ENCODE data around the gene NOTCH2.
A peak's percentile ranks its signal among the peaks of the same experiment; 100 is the strongest.

NOTCH2 gene

DNA sequence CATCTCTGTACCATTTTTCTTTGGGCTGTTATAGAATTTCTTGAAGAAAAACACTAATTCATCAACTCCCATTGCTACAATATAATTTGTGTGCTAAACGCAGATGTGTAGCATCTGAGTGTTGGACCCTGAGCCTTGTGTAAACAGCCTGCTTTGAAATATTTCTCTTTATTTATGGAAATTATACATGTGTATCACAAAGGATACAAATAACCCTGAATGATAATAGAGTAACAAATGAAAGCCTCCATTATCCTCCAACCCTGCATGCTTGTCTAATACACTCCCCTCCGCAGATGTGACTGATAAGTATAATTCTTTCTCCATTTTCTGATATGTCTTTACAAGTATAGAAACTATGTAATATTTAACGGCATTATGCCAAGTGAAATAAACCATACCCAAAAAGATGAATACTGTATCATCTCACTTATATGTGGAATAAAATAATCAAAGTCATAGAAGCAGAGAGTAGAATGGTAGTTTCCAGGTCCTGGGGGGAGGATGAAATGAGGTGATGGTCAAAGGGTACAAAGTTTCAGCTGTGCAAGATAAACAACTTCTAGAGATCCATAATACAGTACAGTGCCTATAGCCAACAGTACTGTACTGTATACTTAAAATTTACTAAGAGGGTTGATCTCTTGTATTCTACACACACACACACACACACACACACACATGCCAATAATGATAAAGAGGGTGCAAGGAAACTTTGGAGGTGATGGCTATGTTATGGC is 170.3 kb downstream of the NOTCH2 start:
- DNase-seq, result no peak

DNA sequence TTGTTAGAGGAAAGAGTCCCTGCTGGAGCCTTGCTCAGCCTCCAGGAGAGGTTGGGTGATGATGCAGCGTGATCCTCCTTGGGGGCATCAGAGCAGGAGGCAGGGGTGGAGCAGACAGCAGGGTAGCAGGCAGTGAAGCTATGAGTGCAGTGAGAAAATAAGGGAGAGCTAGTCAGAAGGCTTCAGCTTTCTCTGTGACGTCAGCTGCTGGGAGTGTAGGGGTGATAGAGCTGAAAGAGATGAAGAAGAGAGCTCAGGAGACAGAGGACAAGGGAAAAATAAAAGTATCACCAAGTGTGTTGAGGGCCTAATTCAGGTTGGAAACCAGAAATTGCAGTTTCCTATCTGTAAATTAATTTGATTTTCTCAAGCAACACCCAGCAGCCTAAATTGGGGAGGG is 170.9 kb downstream of the NOTCH2 start:
- DNase-seq, result no peak

DNA sequence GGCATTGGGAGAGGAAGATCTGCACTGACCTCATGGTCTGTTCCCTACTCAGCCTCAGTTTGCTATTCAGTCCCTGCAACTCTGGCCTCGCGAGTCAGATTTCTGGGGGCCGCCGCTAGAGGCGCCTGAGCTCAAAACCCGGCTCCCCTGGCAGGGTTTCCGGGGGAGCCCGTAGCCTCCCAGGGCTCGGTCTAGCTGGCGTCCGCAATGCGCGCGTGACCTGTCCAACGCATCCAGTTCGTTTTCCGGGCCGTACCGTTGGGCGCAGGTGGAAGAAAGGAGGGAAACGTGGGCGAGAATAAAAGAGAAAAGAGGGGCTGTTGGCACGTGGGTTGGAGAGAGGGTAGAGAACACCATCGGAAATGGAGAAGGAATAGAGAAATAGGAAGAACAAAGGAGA is 173.2 kb downstream of the NOTCH2 start, which contains the start of gene ADAM30:
ADAM30 (minus strand) TSS at position 213 of the 400 bp plus-strand sequence; CDS start at position 34, 179 bp downstream.
- no peak for DNase-seq

DNA sequence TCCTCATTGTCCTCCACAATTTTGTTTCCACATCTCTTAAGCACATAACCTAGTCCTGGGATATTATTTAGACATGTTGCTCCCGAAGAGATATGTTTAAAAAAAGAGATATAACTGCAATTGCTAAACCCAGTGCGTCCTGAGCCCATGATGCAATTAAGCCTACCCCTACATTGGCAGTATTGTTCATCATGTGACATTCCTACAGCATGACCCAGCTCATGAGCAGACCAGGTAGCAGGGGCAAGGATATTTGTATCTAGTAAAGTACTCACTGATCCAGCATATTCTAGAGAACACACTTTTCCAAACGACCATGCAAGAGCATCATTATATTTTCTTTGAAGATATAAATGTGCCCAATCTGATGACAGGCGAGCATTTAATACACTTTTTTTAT is 174.4 kb downstream of the NOTCH2 start:
- no peak for DNase-seq

DNA sequence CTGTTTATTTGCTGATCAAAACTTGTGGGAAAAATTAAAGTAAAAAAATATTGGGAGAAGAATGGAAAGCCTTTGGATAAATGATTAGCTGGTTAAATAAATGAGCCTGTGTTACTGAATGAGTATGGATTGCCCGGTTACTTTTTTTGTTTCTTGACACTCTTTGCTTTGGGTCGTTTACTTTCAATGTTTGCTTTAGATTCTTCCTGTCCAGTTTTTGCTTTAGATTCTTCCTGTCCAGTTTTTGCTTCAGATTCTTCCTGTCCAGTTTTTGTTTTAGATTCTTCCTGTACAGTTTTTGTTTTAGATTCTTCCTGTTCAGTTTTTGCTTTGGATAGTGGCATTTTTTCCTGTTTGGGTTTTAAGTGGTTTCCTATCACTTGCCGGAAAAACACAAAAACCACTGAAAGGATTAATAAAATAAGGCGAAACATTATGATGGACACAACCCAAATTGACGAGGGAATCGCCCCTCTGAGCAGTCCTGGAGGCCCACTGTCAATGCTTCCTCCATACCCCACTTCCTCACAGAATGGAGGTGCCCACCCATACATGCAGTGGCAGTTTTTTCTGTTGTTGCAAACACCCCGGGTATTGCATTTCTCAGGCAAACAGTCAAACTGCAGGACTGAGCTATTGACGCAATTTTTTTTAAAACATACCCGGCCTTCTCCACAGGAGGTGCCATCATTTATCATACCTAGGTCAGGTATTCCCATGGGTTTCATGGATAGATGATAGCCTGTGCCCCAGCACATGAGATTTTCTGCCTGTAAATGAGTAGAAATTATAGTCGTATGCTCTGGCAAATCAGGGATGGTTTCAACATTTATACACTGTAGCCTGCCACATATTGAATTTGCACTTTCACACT is 175.4 kb downstream of the NOTCH2 start:
- DNase-seq, result no peak

DNA sequence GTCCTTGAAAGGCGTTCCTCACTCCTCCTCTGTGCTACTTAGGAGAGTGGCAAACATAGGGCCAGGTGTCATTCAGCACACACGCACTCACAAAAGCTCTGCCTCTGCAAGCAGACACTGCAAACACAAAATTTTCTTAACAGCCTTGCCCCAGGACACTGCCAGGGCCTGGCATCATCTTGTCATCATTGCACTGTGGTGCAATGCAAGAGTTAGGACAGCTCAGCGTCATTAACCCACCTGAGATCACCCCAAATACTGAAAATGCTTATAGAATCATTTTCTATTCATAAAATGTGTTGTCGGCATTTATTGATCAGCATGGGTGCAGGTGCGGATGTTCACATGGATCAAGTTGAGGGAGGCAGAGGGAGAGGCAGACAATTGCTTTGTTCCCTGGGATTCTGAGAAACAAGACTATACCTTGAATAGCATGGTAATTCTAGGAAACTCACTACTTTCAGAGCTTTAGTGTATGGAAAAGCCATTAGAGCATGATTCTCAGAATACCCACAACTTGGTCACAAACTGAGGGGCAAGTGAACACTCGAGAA is 176.1 kb downstream of the NOTCH2 start:
- peak; percentile 85 for DNase-seq

DNA sequence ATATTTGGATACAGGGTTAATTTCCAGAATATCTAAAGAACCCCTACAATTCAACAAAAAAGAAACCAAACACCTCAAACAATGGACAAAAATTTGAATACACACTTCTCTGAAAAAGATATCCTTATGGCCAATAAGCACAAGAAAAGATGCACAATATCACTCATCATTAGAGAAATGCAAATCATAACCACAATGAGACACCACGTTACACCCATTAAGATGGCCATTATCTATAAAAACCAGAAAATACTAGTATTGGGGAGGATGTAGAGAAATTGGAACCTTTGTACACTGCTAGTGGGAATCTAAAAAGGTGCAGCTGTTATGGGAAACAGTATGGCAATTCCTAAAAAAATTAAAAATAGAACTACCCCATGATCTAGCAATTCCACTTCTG is 178.1 kb downstream of the NOTCH2 start:
- peak; percentile 86 for DNase-seq

DNA sequence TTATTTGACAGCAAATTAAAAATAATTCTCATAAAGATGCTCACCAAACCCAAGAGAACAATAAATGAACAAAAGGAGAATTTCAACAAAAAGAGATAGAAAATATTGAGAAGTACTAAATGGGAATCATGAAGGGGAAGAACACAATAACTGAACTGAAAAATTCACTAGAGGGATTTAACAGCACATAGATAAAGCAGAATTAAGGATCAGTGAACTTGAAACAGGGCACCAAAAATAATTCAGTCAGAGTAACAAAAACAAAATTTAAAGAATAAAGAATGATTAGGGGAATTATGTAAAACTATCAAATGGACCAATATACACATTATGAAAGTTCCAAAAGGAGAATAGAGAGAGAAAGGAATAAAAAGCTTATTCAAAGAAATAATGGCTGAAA is 181.0 kb downstream of the NOTCH2 start:
- DNase-seq, result no peak

DNA sequence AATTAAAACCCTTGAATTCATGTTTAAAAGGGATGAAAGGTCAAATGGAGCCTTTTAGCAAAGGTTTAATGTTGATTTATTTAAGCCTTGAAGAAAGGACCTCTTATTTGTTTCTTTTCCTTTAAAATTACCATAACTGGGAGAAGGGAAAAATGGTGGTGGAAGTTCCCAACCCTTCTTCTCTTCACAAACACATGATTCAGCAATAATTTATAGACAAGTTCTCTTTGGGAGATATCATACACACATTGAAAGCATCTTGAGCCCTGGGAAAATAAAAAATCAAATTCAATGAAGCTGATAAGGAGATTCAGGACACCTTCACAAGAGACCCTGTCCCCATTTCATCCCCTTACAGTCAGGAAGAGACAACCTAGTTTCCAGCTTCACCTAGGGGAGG is 182.0 kb downstream of the NOTCH2 start:
- no peak for DNase-seq

DNA sequence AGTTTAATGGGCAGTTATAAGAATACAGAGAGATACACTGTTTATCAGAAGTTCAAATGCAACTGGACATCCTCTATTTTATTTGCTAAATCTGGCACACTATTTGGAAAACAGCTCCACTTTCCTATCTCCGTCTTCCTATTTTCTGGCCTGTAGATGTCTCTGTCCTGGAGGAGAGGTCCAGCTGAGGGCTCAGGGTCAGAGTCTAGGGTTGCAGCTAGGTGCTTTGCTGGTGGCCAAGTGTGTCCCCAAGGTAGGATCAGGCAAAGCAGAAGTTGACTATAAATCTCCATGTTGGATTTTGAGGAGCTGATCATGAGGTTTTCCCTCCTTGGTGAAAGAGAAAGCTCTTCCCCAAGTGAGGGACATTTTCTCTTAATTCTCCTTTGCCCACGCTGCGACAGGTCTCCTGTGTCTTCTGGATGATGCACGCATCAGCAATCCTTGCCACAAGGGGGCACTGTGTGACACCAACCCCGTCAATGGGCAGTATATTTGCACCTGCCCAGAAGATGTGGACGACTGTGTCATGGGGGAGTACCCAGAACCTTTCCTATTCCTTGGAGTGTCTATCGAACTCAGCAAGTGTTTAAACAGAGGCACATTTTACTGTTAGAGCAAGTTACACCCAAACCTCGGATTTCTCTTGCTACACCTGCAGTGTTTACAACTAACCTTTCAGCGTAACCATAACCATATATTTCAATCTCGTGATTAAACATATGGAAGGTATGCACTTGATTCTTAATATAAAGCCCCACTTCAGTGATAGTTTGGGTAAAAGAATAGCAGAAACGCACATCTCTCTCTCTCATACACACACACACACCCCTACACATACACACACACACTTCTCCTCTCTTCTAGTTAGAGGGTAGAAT is 183.3 kb downstream of the NOTCH2 start:
- DNase-seq, result peak; percentile 76

DNA sequence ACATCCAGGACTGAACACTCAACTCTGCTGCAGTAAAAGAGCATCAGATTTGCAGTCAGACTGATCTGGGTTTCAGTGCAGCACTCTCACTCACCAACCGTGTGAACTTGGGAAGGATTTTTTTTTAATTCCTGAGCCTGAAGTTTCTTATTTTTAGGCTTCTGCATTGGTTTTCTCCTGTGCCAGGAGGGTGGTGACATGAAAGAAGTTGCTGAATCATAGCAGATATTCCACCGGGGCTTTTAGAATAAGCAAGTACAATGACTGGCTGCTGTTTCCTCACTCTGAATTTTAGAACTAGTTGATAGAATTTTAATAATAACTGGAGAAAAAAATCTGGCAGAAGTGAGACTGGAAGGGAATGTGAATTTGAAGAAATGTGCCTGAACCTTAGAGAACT is 184.8 kb downstream of the NOTCH2 start:
- DNase-seq, result no peak

DNA sequence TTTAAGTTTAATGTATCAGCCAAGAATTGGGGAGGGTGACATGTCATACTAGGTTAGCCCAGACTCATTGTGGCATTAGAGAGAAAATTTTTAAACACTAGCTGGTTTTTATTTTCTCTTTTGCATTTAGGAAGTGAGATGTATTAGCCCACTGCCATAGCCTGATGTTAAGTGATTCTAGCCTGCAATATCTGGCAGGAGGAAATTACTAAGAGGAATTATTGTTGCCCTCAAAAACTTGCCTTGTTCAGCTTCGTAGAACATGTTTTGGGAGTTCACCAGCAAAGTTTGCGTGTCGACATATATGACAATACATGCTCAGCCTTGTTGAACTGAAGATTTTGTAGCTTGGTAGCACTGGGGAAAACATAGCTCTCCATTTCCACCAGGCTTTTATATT is 185.6 kb downstream of the NOTCH2 start:
- DNase-seq, result no peak

DNA sequence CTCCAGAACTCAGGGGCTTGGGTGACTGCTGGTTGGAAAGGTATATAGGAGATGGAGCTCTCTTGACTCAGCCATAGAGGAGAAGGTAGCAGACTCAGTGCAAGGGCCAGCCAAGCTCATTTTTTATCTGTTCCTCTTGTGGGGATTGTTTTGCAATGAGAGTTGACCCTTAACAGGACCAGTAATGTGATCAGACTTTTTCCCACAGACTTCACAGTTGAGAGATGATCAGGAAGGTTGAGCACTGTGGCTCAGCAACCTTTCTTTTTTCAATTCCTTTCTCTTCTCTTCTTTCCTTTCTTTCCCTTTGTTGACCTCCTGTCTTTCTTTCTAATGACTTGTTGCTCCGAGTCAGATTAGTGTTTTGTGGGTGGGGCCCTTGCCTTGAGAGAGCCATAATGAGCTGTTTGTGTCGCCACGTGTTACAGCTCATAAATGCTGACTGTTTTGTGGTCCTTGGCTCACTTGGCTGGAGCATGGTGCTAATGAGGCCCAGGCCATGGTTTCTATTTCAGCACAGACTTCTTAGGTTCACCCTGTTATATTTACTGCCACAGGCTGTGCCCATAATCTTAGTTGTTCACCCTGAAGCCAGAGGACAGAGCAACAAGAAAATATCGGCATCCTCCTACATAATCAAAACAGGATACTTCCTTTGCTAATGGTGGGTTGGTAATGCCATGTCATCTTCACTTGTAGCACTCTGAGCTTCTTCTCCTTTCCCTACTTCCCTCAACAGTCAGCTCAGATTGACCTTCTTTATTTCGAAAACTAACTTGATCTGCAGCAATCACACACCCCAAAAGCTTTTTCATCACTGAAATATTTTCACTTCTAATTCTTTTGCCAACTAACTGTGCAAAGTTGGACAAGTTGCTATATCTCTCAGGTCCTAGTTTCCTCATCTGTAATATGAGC is 187.1 kb downstream of the NOTCH2 start:
- no peak for DNase-seq

DNA sequence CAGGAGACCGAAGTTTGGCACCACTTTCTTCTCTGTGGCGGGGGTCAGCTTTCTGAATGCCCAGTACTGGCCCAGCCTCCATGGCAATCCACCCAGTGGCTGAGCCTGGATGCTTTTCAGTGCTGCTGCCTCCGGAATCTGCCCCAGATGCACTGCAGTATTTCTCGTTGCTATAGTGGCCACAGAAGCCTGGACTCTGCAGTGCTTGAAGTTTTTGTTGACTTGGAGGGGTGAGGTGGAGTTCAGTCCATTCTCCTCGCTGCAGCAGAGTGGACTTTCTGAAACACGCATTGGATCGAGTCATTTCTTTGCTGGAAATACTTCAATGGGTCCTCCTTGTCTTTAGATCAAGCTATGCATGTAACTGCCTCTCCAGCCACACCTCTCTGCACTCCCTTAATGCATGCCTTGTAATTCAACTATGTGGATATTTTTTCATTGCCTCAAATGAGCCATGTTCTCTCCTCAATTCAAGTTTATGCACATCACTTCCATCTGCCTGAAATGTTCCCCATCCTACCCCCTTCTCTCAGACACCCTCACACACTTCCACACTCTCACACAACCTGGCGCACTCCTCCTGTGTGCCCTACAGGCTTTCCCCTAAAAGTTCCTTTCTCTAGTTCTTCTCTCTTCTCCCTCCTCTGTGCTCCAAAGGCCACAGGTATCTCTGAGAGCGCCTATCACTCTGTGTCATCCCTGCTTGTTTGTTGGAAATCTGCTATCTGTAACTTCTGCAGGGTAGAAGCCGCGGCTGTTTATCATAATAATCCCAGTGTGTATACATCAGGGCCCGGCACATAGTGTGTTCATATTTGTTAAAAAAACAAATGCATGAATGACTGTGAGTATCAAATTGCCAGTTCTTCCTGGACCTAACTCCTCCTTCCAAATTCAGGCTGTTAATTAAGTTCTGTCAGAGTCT is 189.7 kb downstream of the NOTCH2 start:
- peak; percentile 83 for DNase-seq

DNA sequence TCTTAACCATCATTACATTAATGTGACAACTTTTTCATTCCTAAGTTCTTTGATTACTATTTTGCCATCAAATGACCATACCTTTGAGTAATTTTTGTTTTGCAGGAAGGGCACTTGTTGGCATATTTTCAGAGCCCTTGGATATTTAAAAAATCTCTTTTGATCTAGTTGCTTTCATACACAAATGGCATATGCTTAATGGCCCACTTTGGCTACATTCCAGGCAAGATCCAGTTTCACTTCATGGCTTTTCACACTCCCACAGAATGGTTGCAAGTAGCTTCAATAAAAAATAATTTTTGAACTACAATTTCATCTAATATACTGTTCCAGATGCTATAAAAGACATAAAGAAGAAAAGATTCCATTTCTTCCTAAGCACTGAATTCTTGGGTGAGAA is 191.3 kb downstream of the NOTCH2 start:
- DNase-seq, result no peak

DNA sequence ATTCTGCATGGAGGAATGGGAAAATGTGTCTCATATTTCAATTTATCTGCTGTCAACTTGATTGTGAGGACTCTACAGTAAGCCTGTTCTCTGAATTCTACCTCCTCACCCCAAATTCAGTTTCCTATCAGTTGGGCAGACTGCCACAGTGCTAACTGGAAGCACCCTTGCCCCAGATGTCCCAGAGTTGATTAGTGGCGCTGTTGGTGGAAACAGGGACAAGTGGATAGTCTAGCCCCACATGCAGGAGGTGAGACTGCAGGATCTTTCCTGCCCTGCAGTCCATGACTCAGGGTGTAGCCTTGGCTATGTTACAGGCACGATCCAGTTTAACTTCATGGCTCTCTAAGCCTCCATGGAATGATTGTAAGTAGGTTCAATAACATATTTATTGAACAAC is 195.3 kb downstream of the NOTCH2 start:
- DNase-seq, result peak; percentile 99

DNA sequence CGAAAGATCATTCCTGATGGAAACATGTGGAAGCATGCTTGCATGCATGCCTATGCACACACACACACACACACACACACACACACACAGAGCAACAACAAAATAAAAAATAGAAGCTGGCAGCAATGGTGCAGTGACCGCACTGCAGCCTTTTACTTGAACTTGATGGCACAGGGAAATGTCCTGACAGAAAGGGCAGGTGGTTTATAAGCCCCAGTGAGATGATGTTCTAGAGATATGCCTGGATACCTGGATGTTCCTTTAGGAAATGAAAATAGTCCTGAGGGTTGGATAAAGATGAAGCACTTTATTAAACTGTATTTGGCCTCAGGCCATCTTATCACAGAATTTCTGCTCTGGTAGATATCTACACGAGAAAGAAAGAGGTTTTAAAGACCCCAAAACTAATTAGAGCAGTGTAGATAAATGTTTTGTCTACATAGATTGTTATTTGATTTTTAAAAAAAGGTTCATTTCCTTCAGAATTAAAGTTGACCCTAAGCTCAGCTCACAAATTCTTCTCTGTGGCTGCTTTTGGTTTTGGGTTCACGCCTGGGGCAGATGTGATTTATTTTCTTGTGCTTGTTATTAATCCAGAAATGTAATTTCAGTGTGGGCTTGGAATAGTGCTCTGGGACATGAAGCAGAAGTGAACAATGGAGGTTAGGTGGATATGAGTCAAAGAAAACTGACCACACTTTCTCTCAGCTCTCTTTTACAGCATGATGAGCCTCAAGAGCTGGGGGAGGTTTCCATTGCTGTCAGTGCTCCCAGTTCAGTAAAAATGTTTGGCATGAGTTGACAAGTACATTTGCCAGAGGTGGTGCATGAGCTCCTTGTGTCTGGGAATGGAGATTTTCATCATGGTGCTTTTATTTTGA is 196.1 kb downstream of the NOTCH2 start:
- DNase-seq, result peak; percentile 58

DNA sequence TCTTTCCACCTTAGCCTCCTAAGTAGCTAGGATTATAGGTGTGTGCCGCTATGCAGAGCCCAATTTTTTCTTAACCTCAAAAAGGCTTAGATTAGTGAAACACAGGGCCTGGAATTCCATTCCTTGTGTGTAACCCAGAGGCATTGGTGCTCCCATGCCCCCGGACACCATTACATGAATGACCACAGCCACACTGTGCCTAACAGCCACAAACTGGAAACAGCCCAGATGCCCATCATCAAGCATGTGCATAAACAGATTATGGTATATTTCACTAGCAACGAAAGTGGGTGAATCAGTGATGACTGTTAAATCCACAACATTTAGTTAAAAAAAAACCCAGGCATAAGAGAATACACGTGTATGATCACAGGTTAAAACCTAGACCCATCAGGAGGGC is 197.6 kb downstream of the NOTCH2 start:
- DNase-seq, result no peak

DNA sequence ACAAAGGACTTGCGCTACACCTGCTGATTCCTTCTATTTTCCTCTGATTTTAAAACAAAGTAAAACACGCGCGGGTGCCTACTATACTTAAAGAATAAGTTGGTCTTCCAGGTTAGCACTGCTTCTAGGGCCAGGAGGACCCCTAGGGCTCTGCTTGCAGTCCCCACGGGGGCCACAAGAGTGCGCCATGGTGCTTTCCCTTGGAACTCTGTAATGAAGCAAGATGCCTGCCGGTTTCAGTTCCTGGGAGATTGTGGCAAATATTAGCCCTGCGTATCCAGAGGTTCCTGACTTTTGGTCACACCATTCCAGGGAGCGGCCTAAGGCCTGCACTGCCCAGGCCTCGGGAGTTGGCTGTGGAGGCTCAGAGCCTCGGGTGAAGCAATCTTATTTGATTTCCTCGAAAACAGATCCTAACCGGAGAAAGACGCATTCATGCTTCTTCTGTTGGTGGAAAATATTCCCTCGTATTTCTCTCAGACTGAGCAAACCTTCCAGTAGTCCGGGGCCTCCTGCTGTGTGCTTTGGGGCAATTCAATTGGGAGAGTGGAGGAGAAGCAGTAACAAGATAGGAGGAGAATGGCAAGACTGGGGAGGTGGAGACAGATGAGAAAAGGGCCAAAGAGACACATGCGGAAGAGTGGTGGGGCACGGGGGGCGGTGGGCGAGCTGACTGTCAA is 198.4 kb downstream of the NOTCH2 start:
- peak; percentile 88 for DNase-seq
